Measurements from ENCODE around the gene KIFC3.
"Not testable (repeated sequence)": the region's sequence is repeated elsewhere in the genome, so short reads cannot be mapped to it uniquely, and the experiment has no call there.

Gene KIFC3

GRCh38 chr16:57842601-57843000 is 40.3 kb upstream of the KIFC3 start:
- TF ChIP-seq CTCF (IDR thresholded peaks at IDR 0.05; ENCODE audit: low read depth, low read length) = no peak
- no peak for DNase-seq (ENCODE audit: extremely low read depth, low read depth)

- TF ChIP-seq CTCF (IDR thresholded peaks at IDR 0.05; ENCODE audit: low read depth, low read length) = no peak
- no peak for DNase-seq (ENCODE audit: extremely low read depth, low read depth)
Measured at GRCh38 chr16:57840833-57841232, 38.5 kb upstream of the KIFC3 start.

- no peak for DNase-seq (ENCODE audit: extremely low read depth, low read depth)
- no peak for TF ChIP-seq CTCF (IDR thresholded peaks at IDR 0.05; ENCODE audit: low read depth, low read length)
Measured at GRCh38 chr16:57838161-57838560, 35.9 kb upstream of the KIFC3 start.

- no peak for TF ChIP-seq CTCF (IDR thresholded peaks at IDR 0.05; ENCODE audit: low read depth, low read length)
- DNase-seq (ENCODE audit: extremely low read depth, low read depth) = no peak
Measured at GRCh38 chr16:57837305-57838125, 35.2 kb upstream of the KIFC3 start.

GRCh38 chr16:57835439-57835838 is 33.1 kb upstream of the KIFC3 start:
- not testable (repeated sequence) for DNase-seq (ENCODE audit: extremely low read depth, low read depth)

GRCh38 chr16:57834936-57835335 is 32.6 kb upstream of the KIFC3 start:
- no peak for DNase-seq (ENCODE audit: extremely low read depth, low read depth)
- TF ChIP-seq CTCF (IDR thresholded peaks at IDR 0.05; ENCODE audit: low read depth, low read length) = no peak

- DNase-seq (ENCODE audit: extremely low read depth, low read depth) = no peak
- no peak for TF ChIP-seq CTCF (IDR thresholded peaks at IDR 0.05; ENCODE audit: low read depth, low read length)
Measured at GRCh38 chr16:57830890-57831484, 28.7 kb upstream of the KIFC3 start.

Data from AG09319 (cell line).